Omental fat pad (tissue), 4 donors: ENCODE results near the gene XYLB. TPM values are rescaled to one million over a fixed set of nuclear protein-coding genes. Genes with fewer than 3 reads are reported as not detected.
A peak's percentile ranks its signal among the peaks of the same experiment; 100 is the strongest.

Experiments
- ATAC-seq: fragments of 150-250 bp; one replicate; pipeline ENCODE4 v1.9.1; 2016; ENCODE audit warnings: mild to moderate bottlenecking, moderate library complexity; ENCODE audit not compliant: low FRiP score
- DNase-seq: peaks from one replicate; pipeline ENCODE4 v3.0.0-alpha.2; 2019; ENCODE audit warnings: low spot score
- total RNA-seq, 4 donors: library from RNA; depleted of rRNA; stranded (reverse); fragments of >200 nt; gene quantifications; one replicate each; pipeline ENCODE4 v1.1.0, GENCODE V29; 2016
- TF ChIP-seq, protein P1 (sequence below), 3 donors: fragments of 450-650 bp; IDR thresholded peaks; one replicate each; pipeline ENCODE4 v1.5.1; 2016 to 2017; ENCODE audit warnings: antibody characterized with exemption in 3 of 3, mild to moderate bottlenecking in 3 of 3, moderate library complexity in 2 of 3

The XYLB gene
- total RNA-seq, 4 donors from 2014 or later = 2.1 to 4.1 (median 3.3) TPM

DNA sequence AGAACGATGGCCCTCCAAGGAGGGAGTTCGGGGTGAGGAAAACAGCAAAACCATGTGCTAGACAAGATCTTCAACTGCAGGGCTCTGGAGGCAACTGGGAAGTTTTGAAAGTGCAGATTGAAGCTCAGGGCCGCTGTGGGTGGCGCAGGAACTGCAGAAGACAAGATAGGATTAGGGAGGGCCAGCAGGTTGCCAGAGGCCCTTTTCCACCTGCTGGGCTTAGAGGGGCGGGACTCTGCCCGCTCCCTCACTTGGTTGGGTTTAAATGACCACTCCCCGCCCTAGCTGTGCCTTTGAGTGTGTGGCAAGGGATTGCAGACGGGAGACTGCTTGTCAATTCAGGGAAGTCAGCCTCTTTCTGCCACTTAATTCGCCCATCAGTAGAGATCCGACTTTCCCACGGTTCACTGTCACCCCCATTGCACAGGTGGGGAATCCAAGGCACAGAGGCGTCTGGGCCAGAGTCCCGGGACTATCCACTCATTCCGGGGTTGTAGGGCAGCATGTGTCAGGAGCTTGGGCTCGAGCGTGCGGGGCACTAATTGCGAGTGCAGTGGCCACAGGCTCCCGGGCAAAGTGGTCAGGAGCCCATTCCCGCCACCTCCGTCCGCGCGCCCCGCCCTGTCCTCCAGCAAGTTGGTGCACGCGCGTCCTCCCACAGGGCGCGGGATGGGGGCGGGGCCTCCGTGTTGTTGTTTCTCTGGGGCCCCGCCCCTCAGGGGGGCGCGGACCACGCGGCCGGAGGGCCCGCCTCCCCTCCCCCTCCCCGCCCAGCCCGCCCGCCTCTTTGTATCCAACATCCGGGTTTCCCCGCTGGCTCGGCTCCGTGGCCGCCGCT, 106.7 kb downstream of the XYLB start, which contains the start of gene ACVR2B:
Gene ACVR2B (plus strand): TSS at position 816 of the 838 bp plus-strand sequence. CDS start 433 bp downstream, outside the sequence.
- peak; percentile 78 for ATAC-seq

DNA sequence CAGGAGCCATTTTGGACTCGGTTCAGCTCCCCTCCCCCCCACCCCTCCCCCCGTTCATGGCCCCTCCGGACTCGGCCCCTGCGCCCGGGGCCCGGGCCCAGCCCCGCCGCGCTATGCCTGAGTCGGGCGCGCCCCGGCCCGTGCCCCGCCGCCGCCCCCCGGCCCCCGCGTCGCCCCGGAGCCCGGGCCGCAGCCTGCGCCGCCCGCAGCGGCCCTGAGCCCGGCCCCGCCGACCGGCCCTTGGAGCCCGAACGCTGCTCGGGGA, 107.3 kb downstream of the XYLB start:
- TF ChIP-seq, protein P1, sequence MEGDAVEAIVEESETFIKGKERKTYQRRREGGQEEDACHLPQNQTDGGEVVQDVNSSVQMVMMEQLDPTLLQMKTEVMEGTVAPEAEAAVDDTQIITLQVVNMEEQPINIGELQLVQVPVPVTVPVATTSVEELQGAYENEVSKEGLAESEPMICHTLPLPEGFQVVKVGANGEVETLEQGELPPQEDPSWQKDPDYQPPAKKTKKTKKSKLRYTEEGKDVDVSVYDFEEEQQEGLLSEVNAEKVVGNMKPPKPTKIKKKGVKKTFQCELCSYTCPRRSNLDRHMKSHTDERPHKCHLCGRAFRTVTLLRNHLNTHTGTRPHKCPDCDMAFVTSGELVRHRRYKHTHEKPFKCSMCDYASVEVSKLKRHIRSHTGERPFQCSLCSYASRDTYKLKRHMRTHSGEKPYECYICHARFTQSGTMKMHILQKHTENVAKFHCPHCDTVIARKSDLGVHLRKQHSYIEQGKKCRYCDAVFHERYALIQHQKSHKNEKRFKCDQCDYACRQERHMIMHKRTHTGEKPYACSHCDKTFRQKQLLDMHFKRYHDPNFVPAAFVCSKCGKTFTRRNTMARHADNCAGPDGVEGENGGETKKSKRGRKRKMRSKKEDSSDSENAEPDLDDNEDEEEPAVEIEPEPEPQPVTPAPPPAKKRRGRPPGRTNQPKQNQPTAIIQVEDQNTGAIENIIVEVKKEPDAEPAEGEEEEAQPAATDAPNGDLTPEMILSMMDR (IDR thresholded peaks at IDR 0.05) = no peak
- peak; percentile 0 for ATAC-seq

More for the DNA sequence above, 106.7 kb downstream of the XYLB start, which contains the start of gene ACVR2B:
- TF ChIP-seq, protein P1 (IDR thresholded peaks at IDR 0.05) = no peak
- DNase-seq = peak; percentile 83

DNA sequence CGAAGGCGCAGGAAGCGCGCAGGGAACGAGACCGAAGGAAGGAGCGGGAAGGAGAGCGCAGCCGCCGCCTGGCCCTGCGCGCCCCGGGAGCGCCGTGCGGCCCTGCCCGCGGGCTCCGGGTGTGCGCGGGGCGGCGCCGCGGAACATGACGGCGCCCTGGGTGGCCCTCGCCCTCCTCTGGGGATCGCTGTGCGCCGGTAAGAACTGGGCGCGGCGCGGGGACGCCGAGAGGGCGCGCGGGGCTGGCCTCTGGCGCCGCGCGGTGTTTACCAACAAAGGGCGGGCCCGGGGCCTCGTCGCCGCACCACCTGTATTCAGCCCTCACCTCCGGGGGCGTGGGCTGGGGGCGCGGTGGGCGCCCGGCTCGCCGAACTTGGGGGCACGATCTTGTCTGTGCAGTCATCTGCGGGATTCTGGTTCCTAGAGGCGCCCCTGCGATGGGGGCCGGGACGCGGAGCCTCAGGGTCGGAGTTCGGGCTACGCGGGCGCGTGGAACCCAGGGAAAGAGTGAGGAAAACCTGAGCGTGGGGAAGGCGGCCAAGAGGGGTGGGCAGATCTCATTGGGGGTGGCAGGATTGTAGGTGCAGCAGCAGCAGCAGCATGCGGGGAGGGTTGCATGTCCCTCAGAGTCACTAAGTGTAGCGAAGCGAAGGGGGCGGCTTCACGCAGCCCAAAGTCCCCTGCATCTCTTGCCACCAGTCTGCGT, 107.7 kb downstream of the XYLB start:
- TF ChIP-seq, protein P1 (IDR thresholded peaks at IDR 0.05) = no peak
- ATAC-seq (peak; percentile 2), DNase-seq (no peak)

More for the DNA sequence above, 107.3 kb downstream of the XYLB start:
- DNase-seq = no peak

DNA sequence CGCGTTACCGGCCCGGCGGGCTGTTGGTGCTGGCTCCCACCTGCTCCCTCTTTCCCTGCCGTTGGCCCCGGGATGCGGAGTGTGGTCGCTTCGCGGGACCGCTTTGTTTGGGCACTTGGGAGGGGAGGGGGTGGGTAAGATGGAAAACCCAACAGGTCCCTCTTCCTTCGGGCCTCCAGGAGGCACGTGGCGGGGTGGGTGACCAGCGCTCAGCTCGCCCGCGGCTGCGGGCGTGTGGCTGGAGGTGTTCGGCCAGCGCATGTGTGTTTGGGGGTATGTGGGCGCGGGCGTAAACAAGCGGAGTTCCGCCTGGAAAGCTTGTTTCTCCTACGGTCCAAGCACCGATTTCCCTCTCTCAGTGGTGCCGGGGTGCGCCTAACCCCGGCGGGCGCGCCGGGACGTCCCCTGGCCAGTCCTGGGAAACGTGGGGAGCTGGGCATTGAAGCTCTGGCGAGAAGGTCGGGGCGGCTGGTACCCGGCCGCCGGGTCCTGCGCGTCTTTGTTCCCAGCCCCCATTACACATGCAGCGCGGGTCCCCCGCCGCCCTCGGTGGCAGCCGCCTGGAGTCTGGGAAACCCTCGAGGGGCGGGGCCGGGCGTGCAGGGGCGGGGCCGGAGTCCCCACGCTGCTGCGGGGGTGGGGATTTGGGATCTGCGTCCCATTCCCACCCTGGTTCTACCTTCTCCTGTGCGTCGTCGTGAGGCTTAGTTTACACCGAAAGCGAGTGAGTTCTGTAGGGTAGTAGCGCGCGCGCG, 108.5 kb downstream of the XYLB start:
- TF ChIP-seq, protein P1 (IDR thresholded peaks at IDR 0.05) = no peak
- DNase-seq (peak; percentile 63), ATAC-seq (peak; percentile 49)

- DNase-seq (no peak), ATAC-seq (peak; percentile 40)
- TF ChIP-seq, protein P1 (IDR thresholded peaks at IDR 0.05) = no peak
Observed at GRCh38 chr3:38455639-38456430, 109.2 kb downstream of the XYLB start.
